ENCODE measurements around the gene FIBP. TPM values are rescaled to one million over a fixed set of nuclear protein-coding genes. Genes with fewer than 3 reads are reported as not detected.

Gene FIBP
- total RNA-seq, 1 donor from 2014 or later, result 67.4 TPM

DNA sequence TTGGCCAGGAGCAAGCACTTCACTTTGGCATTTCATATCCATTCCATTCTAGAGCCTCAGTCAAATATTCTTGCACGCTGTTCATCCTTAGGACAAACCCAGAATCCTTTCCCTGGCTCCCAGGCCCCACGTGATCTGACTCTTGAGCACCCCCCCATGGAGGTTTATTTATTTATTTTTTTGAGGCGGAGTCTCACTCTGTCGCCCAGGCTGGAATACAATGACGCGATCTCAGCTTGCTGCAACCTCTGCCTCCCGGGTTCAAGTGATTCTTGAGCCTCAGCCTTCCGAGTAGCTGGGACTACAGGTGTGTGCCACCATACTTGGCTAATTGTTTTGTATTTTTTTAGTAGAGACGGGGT lies 44.3 kb upstream of the FIBP start:
- Histone ChIP-seq H3K4me3 (ENCODE audit: insufficient read depth, low read depth, low read length) (no peak overlapping the region), H3K36me3 (ENCODE audit: insufficient read depth, low read length) (no peaks in the 10 kb centered on the region), H3K27me3 (ENCODE audit: insufficient read depth, low read length) (no peaks in the 10 kb centered on the region), H3K4me2 (ENCODE audit: low read length) (no peak overlapping the region), H3K9me3 (ENCODE audit: insufficient read depth, low read depth, low read length) (no peaks in the 10 kb centered on the region), H3K4me1 (ENCODE audit: insufficient read depth, low read length) (peaks cover 7% of the 10 kb centered on the region), H2AFZ (ENCODE audit: low read depth, low read length) (no peak overlapping the region), H3K79me2 (ENCODE audit: insufficient read depth, low read length) (no peaks in the 10 kb centered on the region), H4K20me1 (ENCODE audit: insufficient read depth, low read length) (no peaks in the 10 kb centered on the region), H3K27ac (ENCODE audit: low read depth, low read length) (no peak overlapping the region), H3K9ac (ENCODE audit: low read length) (no peak overlapping the region)
- H3K27ac Mint-ChIP-seq (ENCODE audit: unreplicated experiment), result no peak overlapping the region
- no peaks in the 10 kb centered on the region for H3K27me3 Mint-ChIP-seq (ENCODE audit: low read depth, unreplicated experiment)
- H3K4me3 Mint-ChIP-seq (ENCODE audit: unreplicated experiment), result no peak overlapping the region
- H3K4me1 Mint-ChIP-seq (ENCODE audit: low read depth, unreplicated experiment), result peaks cover 3% of the 10 kb centered on the region
- peaks cover 3% of the 10 kb centered on the region for H3K9me3 Mint-ChIP-seq (ENCODE audit: unreplicated experiment)
- TF ChIP-seq, protein P1, sequence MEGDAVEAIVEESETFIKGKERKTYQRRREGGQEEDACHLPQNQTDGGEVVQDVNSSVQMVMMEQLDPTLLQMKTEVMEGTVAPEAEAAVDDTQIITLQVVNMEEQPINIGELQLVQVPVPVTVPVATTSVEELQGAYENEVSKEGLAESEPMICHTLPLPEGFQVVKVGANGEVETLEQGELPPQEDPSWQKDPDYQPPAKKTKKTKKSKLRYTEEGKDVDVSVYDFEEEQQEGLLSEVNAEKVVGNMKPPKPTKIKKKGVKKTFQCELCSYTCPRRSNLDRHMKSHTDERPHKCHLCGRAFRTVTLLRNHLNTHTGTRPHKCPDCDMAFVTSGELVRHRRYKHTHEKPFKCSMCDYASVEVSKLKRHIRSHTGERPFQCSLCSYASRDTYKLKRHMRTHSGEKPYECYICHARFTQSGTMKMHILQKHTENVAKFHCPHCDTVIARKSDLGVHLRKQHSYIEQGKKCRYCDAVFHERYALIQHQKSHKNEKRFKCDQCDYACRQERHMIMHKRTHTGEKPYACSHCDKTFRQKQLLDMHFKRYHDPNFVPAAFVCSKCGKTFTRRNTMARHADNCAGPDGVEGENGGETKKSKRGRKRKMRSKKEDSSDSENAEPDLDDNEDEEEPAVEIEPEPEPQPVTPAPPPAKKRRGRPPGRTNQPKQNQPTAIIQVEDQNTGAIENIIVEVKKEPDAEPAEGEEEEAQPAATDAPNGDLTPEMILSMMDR (IDR thresholded peaks at IDR 0.05; ENCODE audit: insufficient read depth, low read depth, low read length), result no peak
- TF ChIP-seq EZH2 (IDR thresholded peaks at IDR 0.05; ENCODE audit: insufficient read depth, low read length), result no peak
- FAIRE-seq (no peak), DNase-seq (ENCODE audit: low read depth) (no peak)
- peaks cover 5% of the 10 kb centered on the region for H3K36me3 Mint-ChIP-seq (ENCODE audit: low read depth, unreplicated experiment)

- DNase-seq (ENCODE audit: low read depth) (no peak), FAIRE-seq (no peak)
- Histone ChIP-seq H2AFZ (ENCODE audit: low read depth, low read length) (no peak overlapping the region), H3K4me2 (ENCODE audit: low read length) (no peak overlapping the region), H3K9ac (ENCODE audit: low read length) (no peak overlapping the region), H4K20me1 (ENCODE audit: insufficient read depth, low read length) (no peaks in the 10 kb centered on the region), H3K27me3 (ENCODE audit: insufficient read depth, low read length) (no peaks in the 10 kb centered on the region), H3K9me3 (ENCODE audit: insufficient read depth, low read depth, low read length) (no peaks in the 10 kb centered on the region), H3K79me2 (ENCODE audit: insufficient read depth, low read length) (no peaks in the 10 kb centered on the region), H3K4me1 (ENCODE audit: insufficient read depth, low read length) (peaks cover 7% of the 10 kb centered on the region), H3K27ac (ENCODE audit: low read depth, low read length) (no peak overlapping the region), H3K4me3 (ENCODE audit: insufficient read depth, low read depth, low read length) (no peak overlapping the region), H3K36me3 (ENCODE audit: insufficient read depth, low read length) (no peaks in the 10 kb centered on the region)
- TF ChIP-seq EZH2 (IDR thresholded peaks at IDR 0.05; ENCODE audit: insufficient read depth, low read length), result no peak
- H3K4me3 Mint-ChIP-seq (ENCODE audit: unreplicated experiment), result no peak overlapping the region
- H3K27me3 Mint-ChIP-seq (ENCODE audit: low read depth, unreplicated experiment), result no peaks in the 10 kb centered on the region
- H3K9me3 Mint-ChIP-seq (ENCODE audit: unreplicated experiment), result peaks cover 3% of the 10 kb centered on the region
- peaks cover 5% of the 10 kb centered on the region for H3K36me3 Mint-ChIP-seq (ENCODE audit: low read depth, unreplicated experiment)
- H3K4me1 Mint-ChIP-seq (ENCODE audit: low read depth, unreplicated experiment), result peaks cover 3% of the 10 kb centered on the region
- H3K27ac Mint-ChIP-seq (ENCODE audit: unreplicated experiment), result no peak overlapping the region
Measured at GRCh38 chr11:65931773-65932557, 43.7 kb upstream of the FIBP start.

DNA sequence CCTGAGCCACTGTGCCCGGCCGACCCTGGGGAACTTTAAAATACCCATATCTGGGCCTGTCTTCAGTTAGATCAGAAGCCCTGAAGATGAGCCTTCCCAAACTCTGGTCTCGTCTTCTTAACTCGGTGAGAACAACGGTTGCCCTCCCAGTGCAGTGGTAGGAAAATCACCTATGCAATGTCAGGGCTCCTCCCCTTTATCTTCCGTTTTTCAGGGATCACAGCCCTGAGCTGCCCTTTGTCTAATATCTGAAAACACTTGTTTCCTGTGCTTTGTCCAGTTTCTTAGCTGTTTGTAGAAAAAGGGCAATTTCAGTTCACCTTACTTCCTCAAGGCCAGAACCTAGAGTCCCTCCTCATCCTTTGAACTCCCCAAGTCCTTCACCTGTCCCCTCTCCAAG lies 40.4 kb upstream of the FIBP start:
- DNase-seq (ENCODE audit: low read depth), result no peak
- Histone ChIP-seq H3K4me2 (ENCODE audit: low read length) (no peak overlapping the region), H3K79me2 (ENCODE audit: insufficient read depth, low read length) (no peaks in the 10 kb centered on the region), H2AFZ (ENCODE audit: low read depth, low read length) (no peak overlapping the region), H3K36me3 (ENCODE audit: insufficient read depth, low read length) (no peaks in the 10 kb centered on the region), H3K9me3 (ENCODE audit: insufficient read depth, low read depth, low read length) (no peaks in the 10 kb centered on the region), H3K4me3 (ENCODE audit: insufficient read depth, low read depth, low read length) (no peak overlapping the region), H3K9ac (ENCODE audit: low read length) (no peak overlapping the region), H3K27me3 (ENCODE audit: insufficient read depth, low read length) (no peaks in the 10 kb centered on the region), H3K4me1 (ENCODE audit: insufficient read depth, low read length) (peaks cover 7% of the 10 kb centered on the region), H4K20me1 (ENCODE audit: insufficient read depth, low read length) (no peaks in the 10 kb centered on the region), H3K27ac (ENCODE audit: low read depth, low read length) (no peak overlapping the region)
- Mint-ChIP-seq H3K27me3 (ENCODE audit: low read depth, unreplicated experiment) (no peaks in the 10 kb centered on the region), H3K4me3 (ENCODE audit: unreplicated experiment) (no peak overlapping the region), H3K4me1 (ENCODE audit: low read depth, unreplicated experiment) (peaks cover 3% of the 10 kb centered on the region), H3K27ac (ENCODE audit: unreplicated experiment) (no peak overlapping the region), H3K36me3 (ENCODE audit: low read depth, unreplicated experiment) (peaks cover 5% of the 10 kb centered on the region), H3K9me3 (ENCODE audit: unreplicated experiment) (peaks cover 3% of the 10 kb centered on the region)
- FAIRE-seq, result no peak
- TF ChIP-seq EZH2 (IDR thresholded peaks at IDR 0.05; ENCODE audit: insufficient read depth, low read length), result no peak
- TF ChIP-seq, protein P1 (IDR thresholded peaks at IDR 0.05; ENCODE audit: insufficient read depth, low read depth, low read length), result no peak
